Spleen (tissue), 13 donors: ENCODE results near the gene C9. TPM values are rescaled to one million over a fixed set of nuclear protein-coding genes. Genes with fewer than 3 reads are reported as not detected.

Source experiments
- DNase-seq: peaks from one replicate; pipeline ENCODE4 v3.0.0-alpha.2; 2020
- H3K27ac ChIP-seq, 8 donors: fragments of 200-600 bp; sonication (generic) in 7 of 8; 1 replicate in 4 of 8; 2 replicates in 4 of 8; pipeline versions ENCODE4 v1.5.0 to v1.8.0; 2016 to 2021; ENCODE audit warnings: inconsistent platforms in 4 of 8, mild to moderate bottlenecking in 4 of 8, moderate library complexity in 1 of 8
- H3K27me3 ChIP-seq, 7 donors: fragments of 200-600 bp; sonication (generic) in 6 of 7; replicated peaks in 1 of 7; 1 replicate in 4 of 7; 2 replicates in 3 of 7; pipeline versions ENCODE4 v1.5.0 to v1.8.0; 2016 to 2021; ENCODE audit warnings: inconsistent platforms in 3 of 7, mild to moderate bottlenecking in 1 of 7
- H3K36me3 ChIP-seq, 6 donors: fragments of 200-600 bp; sonication (generic) in 5 of 6; 1 replicate in 4 of 6; 2 replicates in 2 of 6; pipeline versions ENCODE4 v1.5.0 to v1.8.0; 2016 to 2021; ENCODE audit warnings: inconsistent platforms in 2 of 6
- H3K4me1 ChIP-seq, 6 donors: fragments of 200-600 bp; sonication (generic) in 5 of 6; 1 replicate in 3 of 6; 2 replicates in 3 of 6; pipeline versions ENCODE4 v1.5.0 to v1.8.0; 2016 to 2021; ENCODE audit warnings: inconsistent platforms in 3 of 6
- H3K4me3 ChIP-seq, 8 donors: fragments of 200-600 bp; sonication (generic) in 7 of 8; 1 replicate in 4 of 8; 2 replicates in 4 of 8; pipeline versions ENCODE4 v1.5.0 to v1.8.0; 2016 to 2021; ENCODE audit warnings: inconsistent platforms in 4 of 8, mild to moderate bottlenecking in 4 of 8, moderate library complexity in 2 of 8
- H3K9me3 ChIP-seq, 8 donors: fragments of 200-600 bp; sonication (generic) in 7 of 8; 1 replicate in 4 of 8; 2 replicates in 4 of 8; pipeline versions ENCODE4 v1.5.0 to v1.8.0; 2016 to 2021; ENCODE audit warnings: inconsistent platforms in 4 of 8
- POLR2A ChIP-seq, 3 donors: fragments of 450-650 bp; IDR thresholded peaks; one replicate each; pipeline ENCODE4 v1.5.1; 2017; ENCODE audit warnings: antibody characterized with exemption in 3 of 3, mild to moderate bottlenecking in 1 of 3
- POLR2AphosphoS5 ChIP-seq, 3 donors: sonication (generic); formaldehyde crosslinking; IDR thresholded peaks; one replicate each; pipeline ENCODE4 v1.5.1; 2017; ENCODE audit warnings: antibody characterized with exemption in 3 of 3
- WGBS, 5 donors: extraction: QIAGEN DNeasy Blood & Tissue Kit in 3 of 5; methylation state at CpG; one replicate each; pipeline versions ENCODE4 v1.1.5 to v1.1.7; 2013 to 2018; 5-methylcytosine and 5-hydroxymethylcytosine counted together
- intact Hi-C: fragments of 100-400 bp; cut with DNase I; formaldehyde crosslinking; loops from one replicate; pipeline ENCODE4 v1.15.0; 2023; ENCODE audit warnings: low total_unique reads
- long read RNA-seq, 2 donors: transcript quantifications; one replicate each; lab custom pipeline, GENCODE V29; 2026
- polyA plus RNA-seq, 3 donors: library from polyadenylated mRNA; stranded (reverse); fragments of 200-250 nt; gene quantifications; one replicate each; pipeline ENCODE4 v1.2.1, GENCODE V29; 2013
- total RNA-seq, 7 donors: library from RNA; depleted of rRNA in 3 of 7; stranded (reverse); fragments of >200 nt in 3 of 7; fragmentation: NEBNext Ultra II Directional in 4 of 7; extraction: Animal tissue kit (Norgen Biotek cat#: 25700) in 4 of 7; gene quantifications; one replicate each; pipeline versions ENCODE4 v1.1.0 to v1.2.1, GENCODE V29; 2016 to 2021
- TF ChIP-seq, protein P1 (sequence below), 11 experiments: fragments of 200-600 bp in 7 of 11; fragments of 450-650 bp in 4 of 11; sonication (generic) in 4 of 11; IDR thresholded peaks in 8 of 11; conservative IDR thresholded peaks in 3 of 11; 1 replicate in 7 of 11; 2 replicates in 4 of 11; pipeline versions ENCODE4 v1.4.0 to v1.8.0; 2016 to 2021; ENCODE audit warnings: antibody characterized with exemption in 11 of 11, inconsistent platforms in 4 of 11, mild to moderate bottlenecking in 1 of 11
- donor health status: healthy with polysubstance abuse.
- donor health status: DM: no; HTN: no; CAD: no; lungs with moderate emphysema.
- donor health status: DM: no; HTN: no; CAD: no.
- donor health status: Bipolar disorder and iron deficiency.
- donor health status: healthy.
- donor health status: DM: no; HTN: no; CAD: no.
- donor health status: DM: yes; HTN: yes; CAD: no.

C9 gene
- total RNA-seq (under 1 TPM in 1 of 7 donors, not detected in 6; 0.55 TPM), polyA plus RNA-seq (not detected)
- long read RNA-seq, donor 1, result 0 reads
- long read RNA-seq, donor 2, result 0 reads

DNA sequence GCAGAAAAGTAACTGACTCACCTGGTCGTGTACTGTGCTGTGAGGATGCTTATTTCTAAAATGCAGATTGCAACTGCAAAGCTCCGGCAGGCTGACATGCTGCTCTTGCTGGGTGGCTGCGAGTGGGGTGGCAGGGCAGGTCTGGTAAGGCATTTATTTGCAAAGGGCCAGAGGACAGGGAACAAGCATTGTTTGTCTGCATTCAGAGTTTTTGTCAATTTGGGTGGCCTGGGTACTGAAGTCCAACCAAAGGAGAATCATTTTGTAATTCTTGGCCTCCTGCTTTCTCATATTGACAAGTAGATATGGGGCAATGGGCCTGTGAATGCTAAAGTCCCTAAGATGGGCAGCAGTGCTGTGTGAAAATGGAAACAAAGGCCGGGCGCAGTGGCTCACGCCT lies at the start of gene C9:
TSS of gene C9 (minus strand) at position 129 of the 400 bp plus-strand sequence. CDS start at position 98, 31 bp downstream.
- intact Hi-C loops, result no loop called here
- H3K27me3 ChIP-seq, result no peaks in the 10 kb centered on the region
- no peaks in the 10 kb centered on the region for H3K36me3 ChIP-seq
- H3K4me1 ChIP-seq, result no peaks in the 10 kb centered on the region
- WGBS, 5 donors, result 74 to 88% (median 78%) methylated on average over 6 of the region's 6 CpGs
- TF ChIP-seq, protein P1, sequence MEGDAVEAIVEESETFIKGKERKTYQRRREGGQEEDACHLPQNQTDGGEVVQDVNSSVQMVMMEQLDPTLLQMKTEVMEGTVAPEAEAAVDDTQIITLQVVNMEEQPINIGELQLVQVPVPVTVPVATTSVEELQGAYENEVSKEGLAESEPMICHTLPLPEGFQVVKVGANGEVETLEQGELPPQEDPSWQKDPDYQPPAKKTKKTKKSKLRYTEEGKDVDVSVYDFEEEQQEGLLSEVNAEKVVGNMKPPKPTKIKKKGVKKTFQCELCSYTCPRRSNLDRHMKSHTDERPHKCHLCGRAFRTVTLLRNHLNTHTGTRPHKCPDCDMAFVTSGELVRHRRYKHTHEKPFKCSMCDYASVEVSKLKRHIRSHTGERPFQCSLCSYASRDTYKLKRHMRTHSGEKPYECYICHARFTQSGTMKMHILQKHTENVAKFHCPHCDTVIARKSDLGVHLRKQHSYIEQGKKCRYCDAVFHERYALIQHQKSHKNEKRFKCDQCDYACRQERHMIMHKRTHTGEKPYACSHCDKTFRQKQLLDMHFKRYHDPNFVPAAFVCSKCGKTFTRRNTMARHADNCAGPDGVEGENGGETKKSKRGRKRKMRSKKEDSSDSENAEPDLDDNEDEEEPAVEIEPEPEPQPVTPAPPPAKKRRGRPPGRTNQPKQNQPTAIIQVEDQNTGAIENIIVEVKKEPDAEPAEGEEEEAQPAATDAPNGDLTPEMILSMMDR (IDR thresholded peaks at IDR 0.05 in 8 of 11, conservative IDR thresholded peaks at IDR 0.05 in 3 of 11), result no peak
- no peak for TF ChIP-seq POLR2AphosphoS5 (IDR thresholded peaks at IDR 0.05)
- TF ChIP-seq POLR2A (IDR thresholded peaks at IDR 0.05), result no peak
- H3K9me3 ChIP-seq, result no peaks in the 10 kb centered on the region
- DNase-seq, result no peak
- no peak within 1 kb of the TSS for H3K27ac ChIP-seq
- H3K4me3 ChIP-seq, result no peak within 1 kb of the TSS

DNA sequence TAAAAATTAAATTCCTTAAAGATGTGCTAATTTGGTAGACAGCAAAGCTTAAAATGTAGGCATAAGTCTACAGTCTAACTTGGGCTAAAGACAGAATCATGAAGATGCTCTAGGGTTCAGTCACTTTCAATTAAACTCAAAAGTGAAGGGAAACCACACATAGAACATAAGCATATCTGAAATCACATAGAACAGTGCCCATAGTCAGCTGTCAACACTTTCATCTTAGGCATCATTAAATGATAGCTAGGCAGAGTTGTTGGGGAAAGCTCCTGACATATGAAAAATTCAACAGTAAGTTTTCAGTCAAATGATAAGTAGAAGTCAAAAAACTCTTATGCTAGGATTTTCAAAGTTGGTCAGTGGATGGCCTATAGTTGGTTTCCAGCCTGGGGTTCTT lies 49.5 kb upstream of the C9 start:
- TF ChIP-seq POLR2AphosphoS5 (IDR thresholded peaks at IDR 0.05), result no peak
- no peak for TF ChIP-seq POLR2A (IDR thresholded peaks at IDR 0.05)
- TF ChIP-seq, protein P1 (IDR thresholded peaks at IDR 0.05 in 8 of 11, conservative IDR thresholded peaks at IDR 0.05 in 3 of 11), result no peak
- DNase-seq, result no peak
- H3K27ac ChIP-seq, result no peak overlapping the region
- intact Hi-C loops, result no loop called here
- peaks cover 0 to 8% (median 0%) of the 10 kb centered on the region in 6 donors for H3K36me3 ChIP-seq
- H3K9me3 ChIP-seq, result no peaks in the 10 kb centered on the region
- no peaks in the 10 kb centered on the region for H3K27me3 ChIP-seq
- peaks cover 8 to 65% (median 23%) of the 10 kb centered on the region in 6 donors for H3K4me1 ChIP-seq
- H3K4me3 ChIP-seq, result no peak overlapping the region

DNA sequence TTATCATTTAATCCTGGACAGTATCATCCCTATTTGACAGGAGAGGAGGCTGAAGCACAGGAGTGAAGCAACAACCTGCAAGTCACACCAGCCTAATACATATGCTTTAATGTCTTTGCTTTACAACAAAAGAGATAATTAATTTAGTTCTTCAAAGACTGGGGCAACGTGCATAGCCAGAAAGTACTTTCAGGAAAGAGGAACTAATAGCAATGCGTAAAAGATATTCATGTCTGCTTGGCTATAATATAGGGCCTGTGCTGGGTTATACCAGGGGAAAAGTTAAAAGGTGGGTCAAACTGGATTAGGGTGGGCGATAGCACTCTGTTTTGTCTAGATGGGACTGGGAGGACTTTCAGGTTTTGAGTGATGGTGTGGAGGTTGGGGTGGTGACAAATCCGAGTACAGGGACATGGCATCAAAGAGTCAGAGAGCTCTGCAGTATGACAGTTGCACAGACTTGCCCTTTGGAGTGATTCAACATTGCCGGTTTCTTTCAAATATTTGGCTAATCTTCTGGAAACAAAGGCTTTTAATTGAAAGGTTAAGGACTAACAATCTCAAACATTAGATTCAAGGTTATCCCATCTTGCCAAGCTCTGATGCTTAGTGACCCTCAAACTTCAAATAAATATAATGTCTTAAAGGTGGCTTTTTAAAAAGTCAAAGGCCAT lies 48.6 kb upstream of the C9 start:
- no peak overlapping the region for H3K27ac ChIP-seq
- intact Hi-C loops, result no loop called here
- no peak overlapping the region for H3K4me3 ChIP-seq
- H3K27me3 ChIP-seq, result no peaks in the 10 kb centered on the region
- no peak for TF ChIP-seq POLR2A (IDR thresholded peaks at IDR 0.05)
- no peak for TF ChIP-seq POLR2AphosphoS5 (IDR thresholded peaks at IDR 0.05)
- TF ChIP-seq, protein P1 (IDR thresholded peaks at IDR 0.05 in 8 of 11, conservative IDR thresholded peaks at IDR 0.05 in 3 of 11), result no peak
- no peaks in the 10 kb centered on the region for H3K9me3 ChIP-seq
- peaks cover 0 to 15% (median 0%) of the 10 kb centered on the region in 6 donors for H3K36me3 ChIP-seq
- WGBS, 5 donors, result 51 to 67% (median 53%) methylated on average over 5 of the region's 5 CpGs
- peaks cover 8 to 70% (median 26%) of the 10 kb centered on the region in 6 donors for H3K4me1 ChIP-seq
- DNase-seq, result no peak

DNA sequence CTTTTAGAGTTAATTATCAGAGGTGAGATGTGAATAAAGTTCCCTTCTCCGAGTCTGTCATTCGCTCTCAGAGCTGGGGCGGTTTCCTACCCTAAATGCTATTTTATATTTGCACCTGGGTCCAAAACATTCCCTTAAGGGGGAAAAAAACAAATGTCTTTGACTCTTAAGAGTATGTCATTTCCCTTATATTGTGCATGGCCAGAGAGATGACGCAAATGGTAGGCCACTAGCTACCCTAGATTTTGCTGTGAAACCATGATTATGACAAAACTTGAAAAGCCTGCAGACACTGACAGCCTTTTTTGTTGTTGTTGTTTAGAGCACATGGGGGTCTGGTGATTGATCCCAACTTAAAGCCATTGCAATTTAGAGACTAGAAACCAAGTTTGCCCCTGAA lies 47.7 kb upstream of the C9 start:
- H3K36me3 ChIP-seq, result peaks cover 0 to 16% (median 0%) of the 10 kb centered on the region in 6 donors
- peaks cover 8 to 67% (median 26%) of the 10 kb centered on the region in 6 donors for H3K4me1 ChIP-seq
- no peaks in the 10 kb centered on the region for H3K27me3 ChIP-seq
- TF ChIP-seq, protein P1 (IDR thresholded peaks at IDR 0.05 in 8 of 11, conservative IDR thresholded peaks at IDR 0.05 in 3 of 11), result no peak
- TF ChIP-seq POLR2AphosphoS5 (IDR thresholded peaks at IDR 0.05), result no peak
- no peak for TF ChIP-seq POLR2A (IDR thresholded peaks at IDR 0.05)
- H3K9me3 ChIP-seq, result no peaks in the 10 kb centered on the region
- no peak for DNase-seq
- H3K4me3 ChIP-seq, result no peak overlapping the region
- 82 to 96% (median 92%) methylated on average over 4 of the region's 4 CpGs for WGBS, 5 donors
- intact Hi-C loops, result no loop called here
- H3K27ac ChIP-seq, result no peak overlapping the region
